NCI-H2196 (cell line): ENCODE data around the gene HIVEP3.

ENCODE experiments used
- DNase-seq: peaks from one replicate; lab custom pipeline; 2025; ENCODE audit not compliant: unreplicated experiment; lab: John Stamatoyannopoulos, UW

The HIVEP3 gene

DNA sequence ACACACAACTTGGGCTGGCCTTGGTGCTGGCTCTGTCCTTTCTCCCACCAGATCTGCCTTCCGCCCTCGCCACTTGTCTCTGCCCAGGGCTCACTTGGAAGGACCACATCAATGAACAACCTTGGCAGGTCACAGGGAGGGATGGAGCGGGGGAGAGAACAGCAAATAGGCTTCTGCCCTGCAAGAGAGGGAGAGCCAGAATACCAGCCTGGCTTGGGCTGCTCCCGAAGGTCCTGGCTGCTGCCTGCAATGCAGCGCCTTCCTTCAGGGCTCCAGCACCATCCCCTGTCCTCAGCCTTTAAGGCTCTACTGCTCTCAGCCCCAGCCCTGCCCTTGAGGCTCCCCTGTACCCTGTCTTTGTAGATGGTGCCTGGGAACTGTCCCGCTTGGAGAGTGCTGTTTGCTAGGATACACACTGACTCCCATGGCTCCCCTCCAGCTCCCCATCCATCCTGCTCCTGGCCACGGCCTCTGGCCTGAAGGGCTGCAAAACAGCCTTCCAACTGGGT, 43.8 kb downstream of the HIVEP3 start:
- DNase-seq, result no peak

GRCh38 chr1:41874151-41874719, 44.5 kb downstream of the HIVEP3 start:
- no peak for DNase-seq

GRCh38 chr1:41872074-41872473, 46.6 kb downstream of the HIVEP3 start:
- DNase-seq, result no peak

GRCh38 chr1:41870076-41870562, 48.6 kb downstream of the HIVEP3 start:
- no peak for DNase-seq

DNA sequence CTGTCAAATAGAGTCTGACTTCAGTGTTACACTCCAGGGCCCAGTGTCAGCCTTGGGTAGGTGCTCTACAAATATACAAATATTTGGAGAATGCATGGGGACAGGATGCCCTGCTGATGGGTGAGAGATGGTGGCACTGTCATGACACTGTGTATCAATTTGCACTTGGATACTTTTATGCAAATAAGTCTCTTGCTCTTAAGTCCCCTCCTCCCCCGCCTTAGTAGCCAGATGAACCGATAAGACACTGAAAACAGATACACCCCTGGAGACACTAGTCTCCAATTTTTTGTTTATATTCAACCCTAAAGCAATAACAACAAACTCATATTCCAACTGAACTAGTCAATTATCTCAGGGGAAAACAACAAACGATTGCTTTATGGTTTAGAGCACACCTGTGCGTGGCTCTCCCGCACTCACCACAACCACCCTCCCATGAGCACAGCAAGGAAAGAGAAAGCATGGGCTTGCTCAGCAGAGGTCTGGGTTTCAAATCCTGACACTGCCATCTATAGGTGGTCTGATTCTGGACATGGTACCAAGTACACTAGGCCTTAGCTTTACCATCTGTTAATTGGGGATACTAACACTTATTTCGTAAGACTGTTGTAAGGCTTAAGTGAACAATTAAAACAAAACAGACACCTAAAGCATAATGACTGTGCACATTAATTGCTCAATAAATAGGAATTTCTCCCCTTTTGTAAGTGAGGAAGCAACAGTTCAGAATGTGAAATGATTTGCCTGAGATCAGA, 50.3 kb downstream of the HIVEP3 start:
- DNase-seq, result no peak

GRCh38 chr1:41866285-41866684, 52.4 kb downstream of the HIVEP3 start:
- DNase-seq, result no peak

- no peak for DNase-seq
Measured at GRCh38 chr1:41864471-41865040, 54.2 kb downstream of the HIVEP3 start.

DNA sequence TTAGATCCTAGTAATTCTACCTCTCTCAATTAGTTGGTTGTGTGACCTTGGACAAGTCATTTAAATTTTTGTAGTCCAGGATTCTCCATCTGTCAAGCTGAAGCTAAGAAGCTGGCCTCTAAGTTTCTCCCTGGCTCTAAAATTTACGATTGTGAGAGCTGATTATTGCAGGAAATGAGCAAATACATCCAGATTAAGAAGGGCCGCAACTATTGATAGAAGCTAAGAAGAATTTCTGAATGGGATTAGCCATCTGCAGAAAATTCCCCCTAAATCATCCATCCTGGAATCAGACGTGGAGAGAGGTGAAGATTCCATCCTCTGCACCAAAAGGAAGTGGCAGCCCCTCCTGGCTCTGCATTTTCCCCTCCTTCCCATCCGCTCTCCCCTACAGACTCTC, 55.0 kb downstream of the HIVEP3 start:
- DNase-seq, result no peak

- no peak for DNase-seq
Measured at GRCh38 chr1:41862384-41863221, 56.1 kb downstream of the HIVEP3 start.

DNA sequence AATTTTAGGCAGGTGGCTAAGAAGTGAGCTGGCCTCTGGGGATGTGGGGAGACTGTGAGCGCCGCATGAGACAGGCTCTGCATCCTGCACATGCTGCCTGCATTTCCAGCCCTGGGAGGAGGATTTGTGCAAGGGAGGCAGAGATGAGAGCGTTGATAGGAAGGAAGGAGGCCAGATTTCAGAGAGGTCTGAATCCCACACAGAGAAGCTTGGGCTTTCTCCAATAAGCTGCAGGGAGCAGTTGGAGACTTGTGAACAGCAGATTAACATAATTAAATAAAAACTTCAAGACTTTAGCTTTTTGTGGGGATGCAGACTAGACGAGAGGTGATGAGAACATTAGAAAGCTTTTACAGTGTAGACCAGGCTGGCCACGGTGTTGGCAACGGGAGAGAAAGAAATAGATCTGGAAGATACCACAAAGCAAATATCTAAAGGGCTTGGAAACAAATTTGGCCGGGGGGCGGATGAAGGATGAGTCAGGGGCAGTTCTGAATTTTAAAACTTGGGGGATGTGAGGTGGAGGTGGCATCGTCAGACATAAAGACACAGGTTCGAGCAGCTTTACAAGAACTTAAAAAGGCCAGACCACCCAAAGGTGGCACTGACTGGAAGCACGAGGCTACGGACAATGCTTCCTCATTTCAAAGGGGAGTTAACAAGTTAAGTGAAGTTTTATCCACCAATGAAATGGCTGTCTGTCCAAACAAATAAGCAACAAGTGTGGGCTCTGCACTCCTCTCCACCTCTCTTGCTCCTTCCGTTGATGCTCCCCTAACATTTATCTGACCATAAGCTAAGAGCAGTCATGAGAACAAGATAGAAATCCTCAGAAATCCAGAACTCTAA, 57.0 kb downstream of the HIVEP3 start:
- DNase-seq, result no peak

DNA sequence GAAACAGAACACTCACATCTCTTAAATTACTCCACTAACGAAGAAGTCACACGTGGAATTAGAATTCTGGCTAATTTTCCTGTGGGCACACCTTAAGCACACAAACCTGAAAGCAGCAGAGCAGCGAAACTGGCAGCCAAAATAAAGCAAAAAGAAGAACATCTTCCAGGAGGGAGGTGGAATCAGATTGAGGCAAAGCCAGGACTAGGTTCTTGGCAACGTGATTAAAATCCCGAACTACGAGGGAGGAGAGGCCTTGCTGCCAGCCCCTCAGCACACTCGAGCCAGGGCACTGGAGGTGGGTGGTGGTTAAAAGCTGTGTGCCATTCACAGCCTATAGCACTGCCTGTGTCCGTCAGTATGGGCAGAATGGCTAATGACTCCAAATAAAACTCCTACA, 58.0 kb downstream of the HIVEP3 start:
- no peak for DNase-seq

DNA sequence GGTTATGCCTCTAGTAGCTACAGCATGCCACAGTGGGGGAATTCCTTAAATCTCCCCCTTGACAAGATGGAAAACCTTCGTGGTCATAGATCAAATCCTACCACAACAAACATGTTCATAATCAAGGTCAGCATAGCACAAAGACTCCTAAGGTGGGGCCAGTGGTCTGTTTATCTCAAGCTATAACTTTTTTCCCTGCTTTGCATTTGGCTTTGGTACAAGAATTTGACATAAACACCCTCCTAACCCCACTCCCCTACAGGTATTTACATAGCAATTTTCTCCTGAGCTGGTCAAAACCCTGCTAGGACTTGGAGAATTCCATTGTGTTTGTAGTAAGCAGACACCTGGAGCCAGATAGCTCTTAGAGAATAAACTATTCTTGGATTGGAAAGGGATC, 58.5 kb downstream of the HIVEP3 start:
- DNase-seq, result no peak

DNA sequence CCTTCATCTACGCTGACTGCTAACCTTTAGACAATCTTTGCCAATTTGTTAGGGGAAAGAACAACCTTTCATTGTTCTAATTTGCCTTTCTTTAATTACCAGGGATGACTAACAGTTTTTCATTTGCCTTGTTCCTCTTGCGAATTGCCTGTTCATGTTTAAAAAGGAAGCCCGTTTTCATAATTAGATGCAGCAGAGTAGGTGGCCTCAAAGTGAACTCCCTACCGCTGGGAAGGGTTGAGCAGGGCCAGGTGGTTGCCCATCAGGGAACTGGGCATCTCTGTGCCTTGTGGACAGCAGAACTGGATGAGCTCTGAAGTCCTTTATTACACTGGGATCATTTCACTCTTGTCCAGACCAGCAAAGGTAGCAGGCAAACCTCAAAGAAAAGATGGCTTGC, 59.0 kb downstream of the HIVEP3 start:
- DNase-seq, result no peak

DNA sequence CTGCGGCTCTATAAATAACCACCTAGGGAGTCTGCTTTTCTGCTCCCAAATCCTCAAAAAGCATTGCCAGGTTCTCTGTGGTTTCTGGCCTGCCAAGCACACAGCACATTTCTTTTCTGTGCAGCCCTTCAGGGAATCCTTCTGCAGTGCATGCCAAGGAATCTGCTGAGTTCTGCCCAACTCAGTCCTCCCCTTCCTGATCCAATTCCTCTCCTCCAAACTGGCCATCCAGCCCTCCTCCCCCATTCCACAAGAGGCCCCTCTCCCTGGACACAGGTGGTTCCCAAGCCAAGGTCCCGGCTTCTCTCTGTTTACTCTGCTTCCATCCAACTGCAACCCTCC, 61.8 kb downstream of the HIVEP3 start:
- no peak for DNase-seq

- no peak for DNase-seq
Measured at GRCh38 chr1:41856151-41856943, 62.4 kb downstream of the HIVEP3 start.

- no peak for DNase-seq
Measured at GRCh38 chr1:41855713-41856112, 63.0 kb downstream of the HIVEP3 start.

DNA sequence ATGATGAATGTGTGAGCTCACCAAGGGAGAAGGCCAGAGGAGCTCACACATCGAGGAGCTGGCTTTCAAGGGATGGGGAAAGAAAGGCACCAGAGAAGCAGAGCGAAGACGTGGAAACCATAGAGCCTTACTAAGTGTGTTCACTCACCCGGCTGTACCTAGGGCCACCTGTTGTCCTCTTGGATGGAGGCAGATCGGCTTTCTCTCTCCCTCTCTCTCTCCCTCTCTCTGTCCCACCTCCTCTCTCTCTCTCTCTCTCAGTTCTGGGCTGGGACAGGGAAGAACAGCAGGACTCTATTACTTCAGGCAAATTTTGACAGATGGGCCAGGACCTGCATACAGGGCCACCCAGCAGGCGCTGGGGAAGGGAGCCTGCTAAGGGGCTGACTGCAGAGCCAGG, 64.8 kb downstream of the HIVEP3 start:
- DNase-seq, result no peak

DNA sequence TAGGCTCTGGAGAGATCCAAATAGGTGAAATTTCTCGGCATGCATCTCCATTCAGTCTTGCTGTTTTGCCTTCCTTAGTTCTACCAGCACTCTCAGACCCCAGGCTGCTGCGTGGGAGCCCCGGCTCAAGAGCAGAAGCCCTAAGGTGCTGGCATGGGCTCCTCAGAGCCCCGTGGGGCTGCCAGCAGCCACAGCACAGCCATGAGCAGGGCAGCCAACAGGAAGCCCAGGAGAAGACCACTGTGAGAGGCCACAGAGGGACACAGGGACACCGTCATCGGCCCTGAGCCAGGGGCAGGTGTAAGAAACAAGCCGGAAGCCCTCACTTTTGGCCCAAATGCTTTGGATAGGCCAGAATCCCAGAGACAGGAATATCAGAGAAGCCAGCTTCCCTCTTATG, 66.6 kb downstream of the HIVEP3 start:
- DNase-seq, result no peak

- no peak for DNase-seq
Measured at GRCh38 chr1:41851589-41851988, 67.1 kb downstream of the HIVEP3 start.

DNA sequence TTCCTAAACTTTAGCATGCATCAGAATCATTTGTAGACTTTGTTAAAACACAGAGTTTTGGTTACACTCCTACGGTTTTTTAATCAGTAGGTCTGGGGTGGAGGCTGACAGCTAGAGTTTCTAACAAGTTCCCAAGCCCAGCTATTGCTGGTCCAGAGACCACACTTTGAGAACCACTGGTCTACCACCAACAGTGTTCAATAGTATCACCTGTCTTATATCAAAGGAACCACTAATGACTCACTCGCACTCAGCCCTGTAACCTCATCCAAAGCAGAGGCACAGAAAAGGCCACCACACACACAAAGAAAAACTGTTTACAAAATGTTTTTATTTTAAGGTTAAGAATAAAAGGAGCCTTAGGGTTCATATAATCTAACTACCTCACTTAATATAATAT, 68.7 kb downstream of the HIVEP3 start:
- DNase-seq, result no peak
